A549 (cell line): ENCODE data around the gene COL7A1. TPM values are rescaled to one million over a fixed set of nuclear protein-coding genes. Genes with fewer than 3 reads are reported as not detected.
A peak's percentile ranks its signal among the peaks of the same experiment; 100 is the strongest.

Experiments used
- ATAC-seq, 2 experiments: fragments of 200-7000 bp in 1 of 2; fragments of >200 bp in 1 of 2; cut with Nextera tagmentation in 1 of 2; cut with Tn5 transposase in 1 of 2; 3 replicates each; pipeline versions ENCODE4 v1.8.0 to v1.9.1; 2018 to 2020; ENCODE audit warnings: mild to moderate bottlenecking in 1 of 2, moderate library complexity in 1 of 2
- CTCF ChIA-PET: fragments of 300-600 bp; sonication (Branson Sonifier 250); formaldehyde crosslinking; extraction: SDS; loops from one replicate; lab custom pipeline; 2021; ENCODE audit warnings: antibody characterized with exemption, inconsistent platforms; lab: Yijun Ruan, JAX
- POLR2A ChIA-PET: fragments of 350-600 bp; formaldehyde crosslinking; extraction: SDS; loops from one replicate; lab custom pipeline; 2021; ENCODE audit warnings: antibody characterized with exemption, inconsistent platforms; lab: Yijun Ruan, JAX
- DNase-seq, 2 experiments: peaks; one replicate each; pipeline versions ENCODE4 v3.0.0 to v3.0.0-alpha.2; 2011 to 2016; ENCODE audit warnings: low read depth in 1 of 2, low spot score in 1 of 2
- FAIRE-seq: peaks from 2 replicates; lab custom pipeline; 2011; peaks lifted over from hg19 to GRCh38; lab: Jason Lieb, UNC
- H3K27ac ChIP-seq, 2 experiments: fragments of >200 bp; sonication (Bioruptor Twin); formaldehyde crosslinking; 3 replicates each; pipeline ENCODE4 v1.5.1; 2016 to 2017
- H3K4me1 ChIP-seq: fragments of >200 bp; sonication (Bioruptor Twin); formaldehyde crosslinking; 3 replicates; pipeline ENCODE4 v1.6.1; 2016
- H3K4me2 ChIP-seq: fragments of >200 bp; sonication (Bioruptor Twin); formaldehyde crosslinking; 3 replicates; pipeline ENCODE4 v1.6.1; 2016
- H3K4me3 ChIP-seq: fragments of >200 bp; sonication (Bioruptor Twin); formaldehyde crosslinking; 3 replicates; pipeline ENCODE4 v1.5.1; 2016
- H3K9me3 ChIP-seq: fragments of >200 bp; sonication (Bioruptor Twin); formaldehyde crosslinking; 3 replicates; pipeline ENCODE4 v1.6.1; 2016
- ATOH8 ChIP-seq: fragments of 250-450 bp; sonication (Bioruptor Pico); IDR thresholded peaks from 2 replicates; pipeline ENCODE4 v1.5.0; 2020; ENCODE audit warnings: low read depth, mild to moderate bottlenecking, moderate library complexity
- BCL3 ChIP-seq: fragments of >200 bp; sonication (Bioruptor Twin); formaldehyde crosslinking; IDR thresholded peaks from 3 replicates; pipeline ENCODE4 v1.6.1; 2016
- CBX2 ChIP-seq: fragments of 200-600 bp; sonication (generic); IDR thresholded peaks from 2 replicates; pipeline ENCODE4 v1.6.1; 2016; ENCODE audit warnings: low read depth, mild to moderate bottlenecking, borderline replicate concordance
- EHF ChIP-seq: fragments of 250-450 bp; sonication (Bioruptor Pico); IDR thresholded peaks from 2 replicates; pipeline ENCODE4 v1.5.0; 2020; ENCODE audit warnings: mild to moderate bottlenecking
- EHMT2 ChIP-seq: fragments of 200-600 bp; sonication (generic); IDR thresholded peaks from 2 replicates; pipeline ENCODE4 v1.6.1; 2016; ENCODE audit warnings: antibody characterized with exemption, low read depth, mild to moderate bottlenecking, moderate library complexity
- FOSB ChIP-seq: fragments of 250-450 bp; sonication (Bioruptor Pico); IDR thresholded peaks from 2 replicates; pipeline ENCODE4 v1.5.0; 2020; ENCODE audit warnings: mild to moderate bottlenecking, moderate library complexity
- HES2 ChIP-seq: fragments of >200 bp; sonication (Bioruptor Twin); formaldehyde crosslinking; IDR thresholded peaks from 2 replicates; pipeline ENCODE4 v1.6.1; 2016
- HOXB13 ChIP-seq: fragments of 250-450 bp; sonication (Bioruptor Pico); IDR thresholded peaks from 2 replicates; pipeline ENCODE4 v1.5.0; 2020; ENCODE audit warnings: low read depth, mild to moderate bottlenecking, moderate library complexity
- HOXB5 ChIP-seq: fragments of 250-450 bp; sonication (Bioruptor Pico); IDR thresholded peaks from 2 replicates; pipeline ENCODE4 v1.5.0; 2020; ENCODE audit warnings: mild to moderate bottlenecking, moderate library complexity
- JUN ChIP-seq, 2 experiments: fragments of >200 bp; sonication (Bioruptor Twin); formaldehyde crosslinking; IDR thresholded peaks; 2 replicates in 1 of 2; 3 replicates in 1 of 2; pipeline ENCODE4 v1.6.1; 2016 to 2017
- MAFK ChIP-seq: fragments of 450-650 bp; IDR thresholded peaks from 2 replicates; pipeline ENCODE4 v1.6.1; 2014; ENCODE audit not compliant: partially characterized antibody
- MYC ChIP-seq: IDR thresholded peaks from 2 replicates; pipeline ENCODE4 v1.6.1; 2012; ENCODE audit warnings: mild to moderate bottlenecking, inconsistent platforms, low read length, improper control_type of control experiment, borderline replicate concordance
- PBX3 ChIP-seq: IDR thresholded peaks from 2 replicates; pipeline ENCODE4 v1.6.1; 2012
- PHF8 ChIP-seq: fragments of 200-600 bp; sonication (generic); IDR thresholded peaks from 2 replicates; pipeline ENCODE4 v1.6.1; 2016; ENCODE audit warnings: low read depth, mild to moderate bottlenecking, antibody characterized with exemption, moderate library complexity, borderline replicate concordance
- POLR2A ChIP-seq: IDR thresholded peaks from 2 replicates; pipeline ENCODE4 v1.6.1; 2012; ENCODE audit warnings: mild to moderate bottlenecking, low read length
- RAD21 ChIP-seq, 2 experiments: fragments of >200 bp in 1 of 2; sonication (Bioruptor Twin) in 1 of 2; formaldehyde crosslinking in 1 of 2; IDR thresholded peaks in 1 of 2; conservative IDR thresholded peaks in 1 of 2; 2 replicates in 1 of 2; 3 replicates in 1 of 2; pipeline ENCODE4 v1.6.1; 2012 to 2018; ENCODE audit warnings: inconsistent platforms in 1 of 2
- RCOR1 ChIP-seq: fragments of 150-350 bp; IDR thresholded peaks from 2 replicates; pipeline ENCODE4 v1.6.1; 2014; ENCODE audit warnings: antibody characterized with exemption, low read length, low read depth
- REST ChIP-seq: fragments of 200-600 bp; sonication (generic); IDR thresholded peaks from 2 replicates; pipeline ENCODE4 v1.6.1; 2016; ENCODE audit warnings: antibody characterized with exemption, mild to moderate bottlenecking, moderate library complexity
- RNF2 ChIP-seq: fragments of 200-600 bp; sonication (generic); IDR thresholded peaks from 2 replicates; pipeline ENCODE4 v1.6.1; 2016; ENCODE audit warnings: low read depth, mild to moderate bottlenecking, antibody characterized with exemption, moderate library complexity, borderline replicate concordance
- TFCP2L1 ChIP-seq: fragments of 250-450 bp; sonication (Bioruptor Pico); IDR thresholded peaks from 2 replicates; pipeline ENCODE4 v1.5.0; 2021; ENCODE audit warnings: mild to moderate bottlenecking
- USF2 ChIP-seq: fragments of 450-650 bp; IDR thresholded peaks from 2 replicates; pipeline ENCODE4 v1.6.1; 2014; ENCODE audit warnings: antibody characterized with exemption
- ZSCAN20 ChIP-seq: fragments of 250-450 bp; sonication (Bioruptor Pico); IDR thresholded peaks from 2 replicates; pipeline ENCODE4 v1.8.0; 2022; ENCODE audit warnings: mild to moderate bottlenecking, moderate library complexity
- WGBS: methylation state at CpG from one replicate; pipeline ENCODE4 v1.1.6; 2017; ENCODE audit errors: missing lambda C conversion rate; 5-methylcytosine and 5-hydroxymethylcytosine counted together
- polyA plus RNA-seq, 4 experiments: library from polyadenylated mRNA; depleted of rRNA in 3 of 4; stranded (reverse); fragments of >200 nt; fragmentation: RNase III in 1 of 4; extraction: RNeasy Plus Mini Kit Qiagen cat#74134 plus additional on column Dnase treatment in 1 of 4; gene quantifications; 2 replicates in 3 of 4; 3 replicates in 1 of 4; pipeline ENCODE4 v1.2.3, GENCODE V29; 2011 to 2017

COL7A1 gene
- polyA plus RNA-seq, 2 of the 4 experiments (the other 2 are of a cell fraction): 36.5 to 240 TPM

- ATAC-seq: no peak
- H3K9me3 ChIP-seq: no peaks in the 10 kb centered on the region
- TF ChIP-seq REST: no peak
- TF ChIP-seq RNF2: no peak
- no peak for TF ChIP-seq JUN (IDR thresholded peaks at IDR 0.05)
- TF ChIP-seq TFCP2L1 (CRISPR knock-in tag): no peak
- no peak for TF ChIP-seq PHF8
- TF ChIP-seq EHF: no peak
- no peak for TF ChIP-seq HOXB5 (CRISPR knock-in tag)
- TF ChIP-seq CBX2: no peak
- TF ChIP-seq ATOH8 (CRISPR knock-in tag): no peak
- no peak for TF ChIP-seq POLR2A
- TF ChIP-seq EHMT2: no peak
- no peak for TF ChIP-seq HOXB13
- no peak for TF ChIP-seq USF2
- TF ChIP-seq MYC: no peak
- TF ChIP-seq MAFK: no peak
- TF ChIP-seq RCOR1: no peak
- no peak for TF ChIP-seq PBX3
- TF ChIP-seq FOSB (CRISPR knock-in tag): no peak
- 95% methylated on average over 6 of the region's 6 CpGs for WGBS
- peak overlapping the region; percentile 99 to 100 for H3K27ac ChIP-seq
- H3K4me3 ChIP-seq: no peak overlapping the region
- ChIA-PET POLR2A (no interaction called here), CTCF (interaction anchor here (0.8 to 4.6 kb wide), 7 partner anchors 13 to 59 kb away, joined by 3 to 19 read pairs (median 5); partner anchors contain the start of genes SLC26A6, UCN2 and UQCRC1)
- DNase-seq: no peak
- H3K4me1 ChIP-seq: peaks cover 57% of the 10 kb centered on the region
- no peak for FAIRE-seq
- peak overlapping the region; percentile 96 for H3K4me2 ChIP-seq
Measured at GRCh38 chr3:48597408-48597800, 2.3 kb upstream of the COL7A1 start.

GRCh38 chr3:48596676-48597407 is 1.7 kb upstream of the COL7A1 start:
- no peak for DNase-seq
- TF ChIP-seq RAD21 (conservative IDR thresholded peaks at IDR 0.05 in 1 of 2, IDR thresholded peaks at IDR 0.05 in 1 of 2) (no peak), HES2 (no peak), HOXB5 (CRISPR knock-in tag) (no peak), FOSB (CRISPR knock-in tag) (no peak), USF2 (no peak), BCL3 (no peak), ZSCAN20 (CRISPR knock-in tag) (no peak)
- Histone ChIP-seq H3K4me3 (no peak overlapping the region), H3K27ac (peak overlapping the region; percentile 99 to 100), H3K4me2 (peak overlapping the region; percentile 96), H3K4me1 (peaks cover 63% of the 10 kb centered on the region), H3K9me3 (no peaks in the 10 kb centered on the region)
- FAIRE-seq: no peak
- WGBS: 90% methylated on average over 8 of the region's 8 CpGs
- ATAC-seq: no peak
- ChIA-PET POLR2A (interaction anchor here (1.2 to 1.3 kb wide), 2 partner anchors 13 to 66 kb away, joined by 3 to 5 read pairs; partner anchors contain the start of genes CELSR3 and UQCRC1), CTCF (interaction anchor here (1.3 to 4.6 kb wide), 3 partner anchors 13 to 59 kb away, joined by 5 to 19 read pairs (median 5); partner anchors contain the start of genes SLC26A6 and UQCRC1)
